K562 (cell line): ENCODE results near the gene ATG14. TPM values are rescaled to one million over a fixed set of nuclear protein-coding genes. Genes with fewer than 3 reads are reported as not detected.

Experiments used
- ATAC-seq: fragments of 200-7000 bp; cut with Tn5 transposase; 3 replicates; pipeline ENCODE4 v1.9.1; 2020; ENCODE audit warnings: moderate library complexity
- BruUV-seq: library from RNA; stranded (reverse); fragments of 400-500 nt; replicated peaks from 2 replicates; lab custom pipeline; 2021; lab: Mats Ljungman, UMichigan
- CTCF ChIA-PET: fragments of 300-600 bp; formaldehyde crosslinking; extraction: SDS; loops from one replicate; lab custom pipeline; 2021; ENCODE audit warnings: low intra/inter-chr PET ratio; lab: Yijun Ruan, JAX
- POLR2A ChIA-PET: fragments of 300-600, 350-650 bp; sonication (Branson Sonifier 250); formaldehyde crosslinking; extraction: SDS; loops from one replicate; lab custom pipeline; 2021; ENCODE audit warnings: antibody characterized with exemption, inconsistent platforms; lab: Yijun Ruan, JAX
- DNase-seq, 4 experiments: peaks; one replicate each; pipeline versions ENCODE4 v3.0.0 to v3.0.0-alpha.2; 2011 to 2018; ENCODE audit warnings: low spot score in 3 of 4, mixed read lengths in 3 of 4; ENCODE audit errors: extremely low read depth in 1 of 4
- FAIRE-seq: peaks from 2 replicates; lab custom pipeline; 2011; peaks lifted over from hg19 to GRCh38; lab: Jason Lieb, UNC
- H2AFZ ChIP-seq: 2 replicates; pipeline ENCODE4 v1.6.0; 2011; ENCODE audit warnings: low read depth, low read length, control low read depth, inconsistent platforms
- H3K27ac ChIP-seq: fragments of 200-600 bp; 3 replicates; pipeline ENCODE4 v1.8.0; 2011; ENCODE audit warnings: low read depth, mild to moderate bottlenecking, control low read depth, inconsistent platforms, low read length, moderate library complexity, mixed read lengths; ENCODE audit errors: extremely low read depth
- H3K27me3 ChIP-seq, 2 experiments: fragments of 300-600 bp in 1 of 2; 2 replicates in 1 of 2; 3 replicates in 1 of 2; pipeline versions ENCODE4 v1.6.0 to v1.8.0; 2011; ENCODE audit warnings: inconsistent platforms in 2 of 2, low read length in 2 of 2, mild to moderate bottlenecking in 1 of 2, mixed read lengths in 1 of 2, moderate library complexity in 1 of 2; ENCODE audit not compliant: control insufficient read depth in 2 of 2, insufficient read depth in 2 of 2
- H3K36me3 ChIP-seq: fragments of 300-600 bp; 3 replicates; pipeline ENCODE4 v1.8.0; 2011; ENCODE audit warnings: mild to moderate bottlenecking, low read length, inconsistent platforms; ENCODE audit not compliant: control insufficient read depth, insufficient read depth
- H3K4me1 ChIP-seq, 2 experiments: fragments of 200-600 bp in 1 of 2; replicated peaks in 1 of 2; 2 replicates in 1 of 2; 3 replicates in 1 of 2; pipeline versions ENCODE4 v1.5.1 to v1.8.0; 2011; ENCODE audit warnings: inconsistent platforms in 2 of 2, low read length in 2 of 2, mild to moderate bottlenecking in 1 of 2, mixed read lengths in 1 of 2, moderate library complexity in 1 of 2; ENCODE audit not compliant: control insufficient read depth in 2 of 2, insufficient read depth in 2 of 2
- H3K4me2 ChIP-seq: 2 replicates; pipeline ENCODE4 v1.6.1; 2011; ENCODE audit warnings: low read length, control low read depth, inconsistent platforms, mixed read lengths; ENCODE audit not compliant: insufficient read depth
- H3K4me3 ChIP-seq: fragments of 200-600 bp; sonication (generic), shearing (Covaris generic); 2 replicates; pipeline ENCODE4 v1.5.1; 2016; ENCODE audit warnings: control low read depth, inconsistent platforms
- H3K79me2 ChIP-seq: fragments of 200-600 bp; 3 replicates; pipeline ENCODE4 v1.8.0; 2011; ENCODE audit warnings: low read length, inconsistent platforms; ENCODE audit not compliant: control insufficient read depth, insufficient read depth
- H3K9ac ChIP-seq, 2 experiments: 2 replicates each; pipeline versions ENCODE4 v1.6.0 to v1.6.1; 2011; ENCODE audit warnings: low read depth in 2 of 2, low read length in 2 of 2, control low read depth in 1 of 2, inconsistent platforms in 1 of 2, mild to moderate bottlenecking in 1 of 2, mixed read lengths in 1 of 2; ENCODE audit not compliant: insufficient read depth in 1 of 2
- H3K9me1 ChIP-seq: one replicate; pipeline ENCODE4 v1.6.0; 2011; ENCODE audit warnings: inconsistent platforms, mild to moderate bottlenecking, low read length, moderate library complexity; ENCODE audit not compliant: control insufficient read depth, insufficient read depth
- H3K9me3 ChIP-seq: replicated peaks from 2 replicates; pipeline ENCODE4 v1.5.1; 2011; ENCODE audit warnings: low read depth, low read length, inconsistent platforms; ENCODE audit not compliant: control insufficient read depth, insufficient read depth
- H4K20me1 ChIP-seq: replicated peaks from 2 replicates; pipeline ENCODE4 v1.6.1; 2011; ENCODE audit warnings: low read length, inconsistent platforms, mixed read lengths; ENCODE audit not compliant: control insufficient read depth, insufficient read depth
- ATF7 ChIP-seq: fragments of 450-650 bp; IDR thresholded peaks from 2 replicates; pipeline ENCODE4 v1.7.1; 2014; ENCODE audit warnings: mild to moderate bottlenecking, moderate library complexity
- EZH2 ChIP-seq: IDR thresholded peaks from 2 replicates; pipeline ENCODE4 v1.6.1; 2012; ENCODE audit warnings: low read depth, mild to moderate bottlenecking, inconsistent platforms, low read length, borderline replicate concordance
- HNRNPK ChIP-seq: fragments of 200-400 bp; formaldehyde crosslinking; IDR thresholded peaks from one replicate; pipeline ENCODE4 v1.6.1; 2018; ENCODE audit warnings: mild to moderate bottlenecking, low read depth, low read length; ENCODE audit not compliant: poor library complexity, severe bottlenecking
- KDM5B ChIP-seq: fragments of 200-600 bp; sonication (generic); IDR thresholded peaks from 2 replicates; pipeline ENCODE4 v1.6.1; 2012; ENCODE audit warnings: low read depth, mild to moderate bottlenecking, moderate library complexity, low read length, control low read depth, inconsistent platforms; ENCODE audit not compliant: insufficient replicate concordance
- L3MBTL2 ChIP-seq: fragments of 450-650 bp; IDR thresholded peaks from 2 replicates; pipeline ENCODE4 v1.6.1; 2016; ENCODE audit warnings: mild to moderate bottlenecking, moderate library complexity
- MEIS2 ChIP-seq: fragments of 450-650 bp; IDR thresholded peaks from 2 replicates; pipeline ENCODE4 v1.6.1; 2014; ENCODE audit warnings: mild to moderate bottlenecking; ENCODE audit not compliant: partially characterized antibody
- POLR2B ChIP-seq: fragments of 450-650 bp; IDR thresholded peaks from 2 replicates; pipeline ENCODE4 v1.6.1; 2018; ENCODE audit warnings: low read depth; ENCODE audit not compliant: partially characterized antibody
- ZNF146 ChIP-seq: IDR thresholded peaks from one replicate; pipeline ENCODE4 v1.6.1; 2018; ENCODE audit warnings: missing compliant biosample characterization; ENCODE audit not compliant: unreplicated experiment
- ZNF778 ChIP-seq: fragments of 450-650 bp; formaldehyde crosslinking; IDR thresholded peaks from 2 replicates; pipeline ENCODE4 v1.4.0; 2020; ENCODE audit warnings: mild to moderate bottlenecking, moderate library complexity
- WGBS: fragments of 100-300 bp; shearing (Covaris generic); methylation state at CpG from one replicate; pipeline ENCODE4 v1.1.6; 2016; ENCODE audit warnings: low coverage, mixed read lengths; ENCODE audit not compliant: insufficient coverage; ENCODE audit errors: missing lambda C conversion rate; 5-methylcytosine and 5-hydroxymethylcytosine counted together
- in situ Hi-C: fragments of 300-500 bp; cut with MboI; formaldehyde crosslinking; loops from 4 replicates; pipeline ENCODE4 v1.15.0; 2018; ENCODE audit warnings: inconsistent platforms, mixed read lengths
- intact Hi-C: fragments of 100-400 bp; cut with micrococcal nuclease; formaldehyde crosslinking; loops from 2 replicates; pipeline ENCODE4 v1.14.2; 2022
- polyA plus RNA-seq, 8 experiments: library from polyadenylated mRNA; depleted of rRNA in 4 of 8; stranded (reverse) in 5 of 8; unstranded in 3 of 8; fragments of >200 nt; fragmentation: Nextera tagmentation in 2 of 8; fragmentation: Illumina TruSeq in 1 of 8; extraction: Ambion mirVana in 2 of 8; extraction: Trizol in 1 of 8; gene quantifications; 2 replicates each; pipeline versions ENCODE4 v1.2.1 to v1.2.3, GENCODE V29; 2011 to 2014; ENCODE audit warnings: inconsistent platforms in 1 of 8, missing spikeins in 1 of 8
- total RNA-seq, 7 experiments: library from RNA; depleted of rRNA in 6 of 7; stranded (reverse); fragments of >200 nt in 6 of 7; fragmentation: Illumina TruSeq in 2 of 7; extraction: Trizol in 2 of 7; gene quantifications; 2 replicates each; pipeline versions ENCODE4 v1.2.1 to v1.2.3, GENCODE V29; 2011 to 2021; ENCODE audit warnings: low replicate concordance in 1 of 7
- TF ChIP-seq, protein P1 (sequence below): IDR thresholded peaks from 3 replicates; pipeline ENCODE4 v1.6.1; 2011; ENCODE audit warnings: borderline replicate concordance, mild to moderate bottlenecking, moderate library complexity; ENCODE audit not compliant: insufficient read length; ENCODE audit errors: extremely low read depth

Gene ATG14
- total and polyA plus RNA-seq, 9 of the 15 experiments (the other 6 are each of a cell fraction or from before 2014, with no cell fraction given): 0.55 to 4.2 (median 3.5) TPM

GRCh38 chr14:55401751-55402150 lies 9.9 kb downstream of the ATG14 start:
- in situ Hi-C loops (no loop called here), intact Hi-C loops (no loop called here)
- Histone ChIP-seq H2AFZ (no peak overlapping the region), H3K36me3 (no peaks in the 10 kb centered on the region), H3K79me2 (peaks cover 29% of the 10 kb centered on the region), H3K4me2 (no peak overlapping the region), H3K9me3 (no peaks in the 10 kb centered on the region), H3K27me3 (no peaks in the 10 kb centered on the region), H3K9me1 (no peaks in the 10 kb centered on the region), H3K9ac (no peak overlapping the region; a peak in 1 of 4 replicates), H4K20me1 (no peaks in the 10 kb centered on the region), H3K27ac (no peak overlapping the region), H3K4me1 (peaks cover 0 to 11% of the 10 kb centered on the region in 2 experiments; a peak in 3 of 5 replicates), H3K4me3 (no peak overlapping the region)
- TF ChIP-seq, protein P1, sequence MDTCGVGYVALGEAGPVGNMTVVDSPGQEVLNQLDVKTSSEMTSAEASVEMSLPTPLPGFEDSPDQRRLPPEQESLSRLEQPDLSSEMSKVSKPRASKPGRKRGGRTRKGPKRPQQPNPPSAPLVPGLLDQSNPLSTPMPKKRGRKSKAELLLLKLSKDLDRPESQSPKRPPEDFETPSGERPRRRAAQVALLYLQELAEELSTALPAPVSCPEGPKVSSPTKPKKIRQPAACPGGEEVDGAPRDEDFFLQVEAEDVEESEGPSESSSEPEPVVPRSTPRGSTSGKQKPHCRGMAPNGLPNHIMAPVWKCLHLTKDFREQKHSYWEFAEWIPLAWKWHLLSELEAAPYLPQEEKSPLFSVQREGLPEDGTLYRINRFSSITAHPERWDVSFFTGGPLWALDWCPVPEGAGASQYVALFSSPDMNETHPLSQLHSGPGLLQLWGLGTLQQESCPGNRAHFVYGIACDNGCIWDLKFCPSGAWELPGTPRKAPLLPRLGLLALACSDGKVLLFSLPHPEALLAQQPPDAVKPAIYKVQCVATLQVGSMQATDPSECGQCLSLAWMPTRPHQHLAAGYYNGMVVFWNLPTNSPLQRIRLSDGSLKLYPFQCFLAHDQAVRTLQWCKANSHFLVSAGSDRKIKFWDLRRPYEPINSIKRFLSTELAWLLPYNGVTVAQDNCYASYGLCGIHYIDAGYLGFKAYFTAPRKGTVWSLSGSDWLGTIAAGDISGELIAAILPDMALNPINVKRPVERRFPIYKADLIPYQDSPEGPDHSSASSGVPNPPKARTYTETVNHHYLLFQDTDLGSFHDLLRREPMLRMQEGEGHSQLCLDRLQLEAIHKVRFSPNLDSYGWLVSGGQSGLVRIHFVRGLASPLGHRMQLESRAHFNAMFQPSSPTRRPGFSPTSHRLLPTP: no peak
- TF ChIP-seq POLR2B: no peak
- TF ChIP-seq MEIS2: no peak
- TF ChIP-seq KDM5B: no peak
- no peak for TF ChIP-seq L3MBTL2
- TF ChIP-seq ATF7: no peak
- TF ChIP-seq HNRNPK: no peak
- TF ChIP-seq EZH2: no peak
- no peak for TF ChIP-seq ZNF778
- no peak for TF ChIP-seq ZNF146 (CRISPR knock-in tag)
- 77% methylated on average over 6 of the region's 6 CpGs for WGBS
- no TSS peak for BruUV-seq
- DNase-seq (no peak), ATAC-seq (no peak), FAIRE-seq (no peak)
- POLR2A ChIA-PET: interaction anchor here (0.6 kb wide), 1 partner anchor 9 kb away, joined by 3 read pairs; no protein-coding TSS in a partner anchor
- CTCF ChIA-PET: no interaction called here
